Osteoblast (primary cell): ENCODE measurements around the gene HEPACAM2. TPM values are rescaled to one million over a fixed set of nuclear protein-coding genes. Genes with fewer than 3 reads are reported as not detected.
A peak's percentile ranks its signal among the peaks of the same experiment; 100 is the strongest.

Experiments used
- DNase-seq: peaks from one replicate; pipeline ENCODE4 v3.0.0; 2011; ENCODE audit warnings: low spot score, mixed read lengths; ENCODE audit not compliant: insufficient read length; ENCODE audit errors: missing footprints
- H2AFZ ChIP-seq: 2 replicates; pipeline ENCODE4 v1.6.0; 2011; ENCODE audit warnings: mild to moderate bottlenecking, low read length
- H3K27ac ChIP-seq: 2 replicates; pipeline ENCODE4 v1.5.1; 2011; ENCODE audit warnings: mild to moderate bottlenecking, low read depth, low read length, moderate library complexity
- H3K27me3 ChIP-seq: 2 replicates; pipeline ENCODE4 v1.6.0; 2012; ENCODE audit warnings: mild to moderate bottlenecking, control low read depth, inconsistent platforms, low read length, moderate library complexity; ENCODE audit not compliant: insufficient read depth
- H3K36me3 ChIP-seq: 2 replicates; pipeline ENCODE4 v1.5.1; 2011; ENCODE audit warnings: mild to moderate bottlenecking, low read length, control low read depth, moderate library complexity; ENCODE audit not compliant: insufficient read depth
- H3K4me1 ChIP-seq: 2 replicates; pipeline ENCODE4 v1.5.1; 2011; ENCODE audit warnings: mild to moderate bottlenecking, low read length, control low read depth, moderate library complexity; ENCODE audit not compliant: insufficient read depth
- H3K4me2 ChIP-seq: 2 replicates; pipeline ENCODE4 v1.6.0; 2011; ENCODE audit warnings: mild to moderate bottlenecking, low read length; ENCODE audit not compliant: insufficient read depth
- H3K4me3 ChIP-seq: fragments of 200-600 bp; sonication (generic); 3 replicates; pipeline ENCODE4 v1.5.1; 2012; ENCODE audit warnings: mild to moderate bottlenecking, low read length, inconsistent platforms; ENCODE audit not compliant: insufficient read depth
- H3K79me2 ChIP-seq: 2 replicates; pipeline ENCODE4 v1.6.0; 2012; ENCODE audit warnings: mild to moderate bottlenecking, low read length, control low read depth, inconsistent platforms; ENCODE audit not compliant: insufficient read depth
- H3K9me3 ChIP-seq: 2 replicates; pipeline ENCODE4 v1.5.1; 2011; ENCODE audit warnings: low read depth, low read length, control low read depth
- H4K20me1 ChIP-seq: 2 replicates; pipeline ENCODE4 v1.6.0; 2012; ENCODE audit warnings: mild to moderate bottlenecking, low read length, control low read depth; ENCODE audit not compliant: insufficient read depth
- CTCF ChIP-seq: IDR thresholded peaks from 2 replicates; pipeline ENCODE4 v1.5.1; 2011; ENCODE audit warnings: mild to moderate bottlenecking, low read depth, low read length, moderate library complexity; ENCODE audit errors: extremely low read depth
- total RNA-seq: library from RNA; depleted of rRNA; stranded (reverse); fragments of >200 nt; gene quantifications from 2 replicates; pipeline ENCODE4 v1.2.3, GENCODE V29; 2012

The HEPACAM2 gene
- total RNA-seq, 1 donor, result under 0.01 TPM

GRCh38 chr7:93146036-93146435 lies 80.2 kb downstream of the HEPACAM2 start:
- Histone ChIP-seq H2AFZ (no peak overlapping the region), H3K27ac (no peak overlapping the region)
- TF ChIP-seq CTCF, result no peak

DNA sequence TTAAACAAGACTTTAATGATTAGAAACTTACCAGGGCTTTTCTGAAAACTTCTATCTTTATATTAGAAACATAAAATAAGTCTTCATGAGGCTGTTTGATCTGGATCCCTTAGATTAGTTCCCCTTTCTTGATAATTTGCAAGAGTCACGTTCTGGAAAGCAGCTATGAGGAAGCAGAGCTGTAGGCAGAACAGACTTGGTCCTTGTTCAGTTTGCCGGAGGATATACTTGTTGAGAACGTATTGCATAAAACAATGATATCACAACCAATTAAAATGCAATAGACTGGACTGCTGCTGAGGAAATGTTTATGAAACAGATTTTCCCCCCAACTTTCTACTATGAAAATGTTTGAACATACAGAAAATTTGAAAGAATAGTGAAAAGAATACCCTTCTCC lies 80.9 kb downstream of the HEPACAM2 start:
- peaks cover 2% of the 10 kb centered on the region for H3K79me2 ChIP-seq
- H3K36me3 ChIP-seq, result peaks cover 4% of the 10 kb centered on the region
- H3K4me3 ChIP-seq, result no peak overlapping the region
- peaks cover 19% of the 10 kb centered on the region for H3K4me1 ChIP-seq
- TF ChIP-seq CTCF, result no peak
- H3K27me3 ChIP-seq, result no peaks in the 10 kb centered on the region
- no peak for DNase-seq
- no peaks in the 10 kb centered on the region for H3K9me3 ChIP-seq
- H2AFZ ChIP-seq, result no peak overlapping the region
- H3K4me2 ChIP-seq, result no peak overlapping the region
- no peak overlapping the region for H3K27ac ChIP-seq
- no peaks in the 10 kb centered on the region for H4K20me1 ChIP-seq

More at GRCh38 chr7:93146036-93146435, 80.2 kb downstream of the HEPACAM2 start:
- Histone ChIP-seq H4K20me1 (no peaks in the 10 kb centered on the region), H3K4me1 (peaks cover 19% of the 10 kb centered on the region), H3K27me3 (no peaks in the 10 kb centered on the region), H3K4me3 (no peak overlapping the region), H3K79me2 (peaks cover 2% of the 10 kb centered on the region), H3K9me3 (no peaks in the 10 kb centered on the region), H3K4me2 (no peak overlapping the region), H3K36me3 (peaks cover 4% of the 10 kb centered on the region)
- no peak for DNase-seq

DNA sequence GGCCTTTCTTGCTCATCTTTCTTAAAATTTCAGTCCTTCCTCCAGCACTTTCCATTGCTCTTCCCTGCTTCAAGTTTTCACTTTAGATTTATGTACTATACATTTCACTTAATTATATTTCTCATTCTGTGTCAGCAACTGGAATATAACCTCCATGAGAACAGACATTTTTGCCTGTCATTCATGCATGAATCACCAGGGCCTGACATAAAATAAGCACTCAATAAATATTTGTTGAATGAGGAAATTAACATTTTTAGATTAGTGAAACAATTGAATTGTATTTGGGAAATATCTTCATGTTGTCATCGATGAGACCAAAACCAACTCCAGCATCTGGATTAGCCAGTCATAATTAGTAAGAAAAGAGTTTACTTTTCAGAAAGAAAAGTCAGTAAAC lies 84.1 kb downstream of the HEPACAM2 start:
- peaks cover 2% of the 10 kb centered on the region for H3K79me2 ChIP-seq
- H3K36me3 ChIP-seq, result peaks cover 4% of the 10 kb centered on the region
- no peaks in the 10 kb centered on the region for H4K20me1 ChIP-seq
- H3K4me3 ChIP-seq, result no peak overlapping the region
- H3K4me2 ChIP-seq, result no peak overlapping the region
- peak overlapping the region; percentile 47 for H3K27ac ChIP-seq
- H3K4me1 ChIP-seq, result peaks cover 6% of the 10 kb centered on the region
- no peak overlapping the region for H2AFZ ChIP-seq
- DNase-seq, result no peak
- H3K9me3 ChIP-seq, result no peaks in the 10 kb centered on the region
- H3K27me3 ChIP-seq, result no peaks in the 10 kb centered on the region
- no peak for TF ChIP-seq CTCF

DNA sequence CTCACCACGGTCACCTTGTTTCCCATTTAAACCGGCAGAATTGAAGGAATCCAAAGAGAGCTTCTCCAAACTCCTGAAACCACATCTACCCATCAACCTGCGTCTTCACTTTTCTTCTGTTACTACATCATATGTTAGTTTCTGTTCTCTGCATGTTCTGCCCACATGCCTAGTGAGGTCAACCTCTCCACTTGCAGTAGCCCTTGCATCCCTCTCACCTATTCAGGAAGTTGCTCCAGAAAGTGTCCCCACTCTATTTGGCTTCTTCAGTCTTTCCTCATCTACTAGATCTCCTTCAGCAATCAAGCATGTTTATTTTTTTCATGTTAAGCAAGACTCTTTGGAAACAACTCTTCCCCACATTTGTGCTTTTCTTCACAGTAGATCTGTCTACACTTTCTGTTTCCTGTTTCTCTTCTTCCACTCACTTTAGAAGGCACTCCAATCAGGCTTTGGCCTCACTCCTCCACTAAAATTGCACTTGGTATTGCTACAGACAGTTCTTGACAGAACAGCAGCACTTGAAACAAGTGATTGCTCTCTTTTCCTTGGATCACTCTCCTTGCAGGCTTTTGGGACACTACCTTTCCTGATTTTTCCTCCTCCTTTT lies 85.6 kb downstream of the HEPACAM2 start:
- H3K36me3 ChIP-seq, result peaks cover 4% of the 10 kb centered on the region
- H3K27ac ChIP-seq, result no peak overlapping the region
- no peaks in the 10 kb centered on the region for H4K20me1 ChIP-seq
- no peaks in the 10 kb centered on the region for H3K4me1 ChIP-seq
- H3K4me3 ChIP-seq, result no peak overlapping the region
- no peak for TF ChIP-seq CTCF
- no peaks in the 10 kb centered on the region for H3K79me2 ChIP-seq
- no peaks in the 10 kb centered on the region for H3K9me3 ChIP-seq
- no peaks in the 10 kb centered on the region for H3K27me3 ChIP-seq
- no peak overlapping the region for H2AFZ ChIP-seq
- no peak overlapping the region for H3K4me2 ChIP-seq
- DNase-seq, result no peak
